ENCODE results near the gene COPA.

- TF ChIP-seq CTCF (IDR thresholded peaks at IDR 0.05), result no peak
- no peak for TF ChIP-seq EP300 (IDR thresholded peaks at IDR 0.05)
- TF ChIP-seq POLR2A (IDR thresholded peaks at IDR 0.05), result no peak
- no peak for TF ChIP-seq POLR2AphosphoS5 (IDR thresholded peaks at IDR 0.05)
Observed at GRCh38 chr1:160377585-160378206, 34.6 kb upstream of the COPA start.

Measured in upper lobe of left lung (tissue), 4 donors.